GM12892 (cell line): Measurements from ENCODE around the gene UCK2.

Experiments used
- DNase-seq: peaks from one replicate; pipeline ENCODE4 v3.0.0; 2011; ENCODE audit not compliant: insufficient read length
- FAIRE-seq: peaks from 2 replicates; lab custom pipeline; 2011; peaks lifted over from hg19 to GRCh38; lab: Jason Lieb, UNC
- POLR2A ChIP-seq: IDR thresholded peaks from 2 replicates; pipeline ENCODE4 v1.6.1; 2011; ENCODE audit warnings: low read depth, low read length, control low read depth
- POLR2AphosphoS5 ChIP-seq: IDR thresholded peaks from 2 replicates; pipeline ENCODE4 v1.6.1; 2011; ENCODE audit warnings: low read depth, low read length, control low read depth
- TAF1 ChIP-seq: IDR thresholded peaks from 2 replicates; pipeline ENCODE4 v1.6.1; 2011; ENCODE audit warnings: low read depth, mild to moderate bottlenecking, control low read depth, low read length, borderline replicate concordance

UCK2 gene

DNA sequence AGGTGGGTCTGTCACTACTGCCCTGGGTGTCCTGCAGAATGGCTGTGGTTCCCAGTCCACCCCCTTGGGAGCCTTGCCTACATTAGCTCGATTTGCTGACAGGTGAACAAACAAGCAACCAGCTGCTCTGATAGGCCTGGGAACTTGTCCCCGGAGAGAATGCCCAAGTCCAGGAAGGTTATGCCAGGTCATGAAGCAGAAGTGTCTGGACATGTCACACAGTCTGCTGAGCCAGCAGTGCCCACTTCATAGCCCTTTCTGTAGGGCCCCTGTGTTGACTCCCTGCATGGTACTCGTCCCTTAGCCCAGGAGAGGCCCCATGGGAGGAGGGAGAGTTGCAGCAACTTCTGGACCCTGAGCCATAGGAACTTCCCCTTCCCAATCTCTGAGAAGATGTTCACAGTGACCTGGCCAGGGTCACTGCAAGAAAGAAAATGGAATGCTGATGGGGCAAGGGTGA is 31.0 kb downstream of the UCK2 start:
- TF ChIP-seq POLR2AphosphoS5 (no peak), TAF1 (no peak), POLR2A (no peak)
- FAIRE-seq: no peak
- DNase-seq: no peak

DNA sequence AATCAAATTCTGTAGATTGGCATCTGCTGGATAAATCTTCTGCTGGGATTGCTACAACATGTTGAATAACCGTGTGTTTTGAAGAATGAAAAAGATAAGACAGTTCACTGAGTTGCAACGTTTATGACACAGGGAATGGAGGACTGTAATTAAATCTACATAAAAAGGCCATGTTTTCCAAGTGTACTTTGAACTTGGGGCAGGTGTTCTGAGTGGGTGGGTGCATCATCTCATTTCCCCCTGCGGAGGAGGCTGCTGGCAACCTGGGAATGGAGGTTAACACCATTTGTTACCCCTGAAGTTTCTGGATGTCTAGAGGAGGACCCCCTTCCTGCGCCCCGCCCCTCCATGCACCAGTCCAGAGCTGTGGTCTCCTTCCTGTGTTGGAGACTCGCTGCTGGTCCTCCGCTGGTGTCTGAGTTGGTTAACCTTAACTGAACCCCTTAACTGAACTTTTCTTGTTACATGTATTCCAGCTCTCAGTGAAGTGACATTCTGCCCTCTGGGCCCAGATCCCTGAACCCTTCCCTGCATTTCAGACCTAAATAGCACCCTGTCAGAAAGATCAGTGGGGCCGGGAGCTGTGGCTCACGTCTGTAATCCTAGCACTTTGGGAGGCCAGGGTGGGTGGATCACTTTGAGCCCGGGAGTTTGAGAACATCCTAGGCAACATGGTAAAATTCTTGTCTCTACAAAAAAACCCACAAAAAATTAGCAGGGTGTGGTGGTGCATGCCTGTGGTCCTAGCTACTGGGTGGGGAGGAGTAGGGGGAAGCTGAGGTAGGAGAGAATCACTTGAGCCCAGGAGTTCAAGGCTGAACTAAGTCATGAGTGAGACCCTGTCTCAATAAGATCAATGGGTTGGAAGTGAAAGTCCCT is 31.8 kb downstream of the UCK2 start:
- FAIRE-seq (no peak), DNase-seq (no peak)
- TF ChIP-seq TAF1 (no peak), POLR2A (0 out of 2 replicates have a peak, but pooled peaks have one; percentile 24), POLR2AphosphoS5 (no peak)

DNA sequence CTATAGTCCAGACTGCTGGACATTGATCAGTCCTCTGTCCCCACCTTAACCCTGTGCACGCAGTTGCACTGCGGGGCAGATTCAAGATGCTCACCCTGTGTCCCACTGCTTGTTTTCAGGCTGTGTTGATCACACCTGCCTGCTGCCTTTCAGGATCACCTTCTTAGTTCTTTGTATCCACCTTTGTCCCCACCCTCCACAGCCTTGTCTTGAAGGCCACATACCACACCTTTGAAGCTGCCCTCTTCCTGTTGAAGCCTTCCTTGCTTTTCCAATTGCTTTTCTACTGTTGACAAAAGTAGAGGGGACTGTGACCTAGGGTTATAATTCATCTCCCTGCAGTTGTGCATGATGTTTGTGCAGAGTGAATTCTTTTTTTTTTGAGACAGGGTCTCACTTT is 32.7 kb downstream of the UCK2 start:
- TF ChIP-seq POLR2A (no peak), TAF1 (no peak), POLR2AphosphoS5 (no peak)
- DNase-seq: no peak
- FAIRE-seq: no peak

DNA sequence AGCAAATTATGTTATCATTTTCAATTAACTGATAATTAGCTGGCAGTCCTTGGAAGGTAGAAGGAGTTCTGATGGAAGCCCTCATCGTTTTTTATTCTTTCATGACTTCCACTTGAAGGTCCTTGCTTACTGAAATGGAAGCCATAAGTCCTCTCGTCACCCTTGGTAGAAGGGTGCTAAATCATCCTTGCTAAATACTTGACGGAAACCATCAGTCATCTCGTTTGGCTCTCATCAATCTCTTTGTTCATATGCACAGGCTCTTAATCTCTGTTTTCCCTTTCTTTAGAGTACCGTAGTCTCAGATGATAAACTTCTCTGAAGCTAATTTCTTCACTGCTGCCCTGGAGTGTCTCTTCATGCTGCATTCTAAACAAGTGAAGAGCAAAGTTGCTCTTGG is 34.5 kb downstream of the UCK2 start:
- TF ChIP-seq POLR2A (no peak), TAF1 (no peak), POLR2AphosphoS5 (no peak)
- DNase-seq (no peak), FAIRE-seq (no peak)

DNA sequence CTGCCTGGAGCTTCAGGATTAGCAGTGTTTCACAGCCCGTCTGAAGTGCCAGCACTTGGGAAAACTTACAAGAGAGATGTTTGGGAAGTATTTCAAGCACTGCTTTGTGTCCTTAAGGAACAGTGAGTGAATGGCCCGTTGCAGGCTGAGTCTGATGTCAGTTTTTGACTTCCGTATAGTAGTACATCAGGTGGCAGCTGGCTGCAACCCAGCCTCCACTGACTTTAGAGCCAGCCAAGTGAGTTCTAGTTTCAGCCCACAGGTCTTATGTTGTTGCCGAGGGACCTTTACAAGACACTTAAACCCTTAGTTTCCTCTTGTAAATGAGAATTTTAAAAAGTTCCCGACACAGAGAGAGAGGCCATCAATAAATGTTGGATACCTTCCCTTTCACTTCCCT is 35.0 kb downstream of the UCK2 start:
- FAIRE-seq: no peak

DNA sequence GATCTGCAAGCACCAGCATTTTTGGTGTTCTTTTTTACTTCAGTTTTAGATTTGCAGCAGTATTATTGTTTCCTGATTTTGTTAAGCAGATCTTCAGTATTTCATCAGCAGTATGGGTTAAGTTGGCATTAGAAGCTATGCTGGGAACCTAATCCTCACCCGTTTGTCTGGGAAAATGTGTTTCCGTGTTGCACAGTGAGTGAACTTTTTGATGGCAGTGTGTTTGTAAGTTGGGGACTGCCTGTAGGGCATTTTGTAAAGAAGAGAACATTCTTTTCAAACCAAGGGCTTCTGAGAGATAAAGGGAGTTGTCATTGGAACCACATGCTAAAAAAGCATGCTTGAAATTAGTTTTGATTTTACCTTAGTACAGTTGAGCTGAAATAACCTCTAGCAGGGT is 35.9 kb downstream of the UCK2 start:
- no peak for FAIRE-seq
- no peak for DNase-seq
- TF ChIP-seq POLR2AphosphoS5 (no peak), TAF1 (no peak), POLR2A (no peak)

More for the DNA sequence above, 35.0 kb downstream of the UCK2 start:
- no peak for TF ChIP-seq TAF1
- no peak for TF ChIP-seq POLR2AphosphoS5
- TF ChIP-seq POLR2A: no peak
- no peak for DNase-seq

DNA sequence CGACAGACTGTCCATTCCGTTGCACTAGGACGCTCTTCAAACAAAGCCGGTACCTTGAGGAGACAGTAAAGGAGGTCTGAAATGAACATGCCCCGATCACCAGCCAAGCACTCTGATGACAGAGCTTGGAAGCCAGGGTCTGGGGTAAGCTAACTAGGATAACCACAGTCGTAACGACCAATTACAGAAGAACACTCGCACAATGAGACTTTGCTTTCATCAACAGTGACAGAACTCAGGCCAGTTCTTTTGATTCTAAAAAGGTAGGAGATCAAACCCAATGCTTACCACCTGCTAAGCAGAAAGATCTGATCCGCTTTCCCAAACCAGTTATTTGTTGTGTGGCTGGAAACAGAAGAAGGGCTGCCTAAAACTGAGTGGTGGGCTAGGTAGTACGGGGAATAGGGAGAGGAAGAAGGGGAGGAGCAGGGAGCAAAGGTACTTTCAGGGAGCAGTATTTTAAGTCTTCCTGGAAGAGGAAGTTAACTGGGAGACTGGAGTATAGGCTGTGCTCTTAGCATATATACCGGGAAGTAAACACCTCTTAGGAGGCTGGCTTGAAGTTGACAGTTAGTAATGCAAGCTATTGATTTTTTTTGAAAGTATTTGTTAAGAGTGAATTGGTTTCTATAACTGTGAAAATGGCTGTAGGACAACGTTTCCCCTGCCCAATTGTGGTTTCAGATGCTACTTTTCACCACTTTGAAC is 38.4 kb downstream of the UCK2 start:
- FAIRE-seq (no peak), DNase-seq (no peak)
- TF ChIP-seq POLR2AphosphoS5: no peak
- no peak for TF ChIP-seq TAF1
- no peak for TF ChIP-seq POLR2A

DNA sequence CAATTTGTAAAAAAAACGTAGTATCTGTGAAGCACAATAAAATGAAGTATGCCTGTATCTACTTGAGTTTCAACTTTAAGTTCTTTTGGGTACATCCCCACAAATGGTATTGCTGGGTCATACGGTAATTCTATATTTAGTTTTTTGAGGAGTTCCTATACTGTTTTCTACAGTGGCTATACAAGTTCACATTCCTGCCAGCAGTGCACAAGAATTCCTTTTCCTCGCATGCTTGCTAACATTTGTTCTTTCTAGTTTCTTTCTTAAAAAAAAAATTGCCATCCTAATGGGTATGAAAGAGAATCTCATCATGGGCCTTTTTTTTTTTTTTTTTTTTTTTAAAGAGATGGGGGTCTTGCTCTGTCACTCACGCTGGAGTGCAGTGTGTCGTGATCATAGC is 41.9 kb downstream of the UCK2 start:
- TF ChIP-seq POLR2A (no peak), POLR2AphosphoS5 (no peak), TAF1 (no peak)
- FAIRE-seq: no peak
- no peak for DNase-seq

DNA sequence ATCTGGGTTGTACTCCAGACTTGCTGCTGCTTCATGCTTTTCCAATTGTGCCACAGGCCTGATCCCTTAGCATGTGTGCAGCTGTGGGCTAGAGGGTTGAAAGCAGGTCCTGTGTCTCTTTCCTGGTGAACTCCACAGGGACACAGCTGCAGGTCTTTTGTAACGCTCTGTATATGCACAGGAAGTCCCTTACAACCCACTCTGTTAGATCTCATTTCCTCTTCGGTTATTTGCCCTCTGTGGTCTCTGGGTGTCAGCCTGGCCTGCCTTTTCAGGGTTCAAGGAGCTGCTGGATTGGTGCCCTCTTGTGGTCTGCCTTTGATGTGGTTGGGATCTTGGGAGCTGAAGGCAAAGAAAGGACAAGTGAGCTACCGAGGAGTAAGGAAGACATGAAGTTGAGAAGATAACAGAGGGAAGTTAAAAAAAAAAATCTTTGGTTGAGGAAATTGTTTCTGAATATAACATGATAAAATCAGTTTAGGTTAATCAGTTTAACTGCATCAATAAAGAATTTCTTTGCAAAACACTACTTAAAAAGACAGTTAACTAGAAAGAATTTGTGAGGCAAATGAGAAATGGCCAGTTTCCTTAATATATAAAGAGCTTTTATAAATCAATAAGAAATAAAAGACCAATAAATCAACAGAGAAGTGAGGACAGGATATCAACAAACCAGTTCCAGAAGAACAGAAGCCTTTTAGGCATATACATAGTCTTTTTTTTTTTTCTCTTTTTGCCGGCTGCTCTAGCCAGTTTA is 44.1 kb downstream of the UCK2 start:
- peak; percentile 54 for FAIRE-seq

DNA sequence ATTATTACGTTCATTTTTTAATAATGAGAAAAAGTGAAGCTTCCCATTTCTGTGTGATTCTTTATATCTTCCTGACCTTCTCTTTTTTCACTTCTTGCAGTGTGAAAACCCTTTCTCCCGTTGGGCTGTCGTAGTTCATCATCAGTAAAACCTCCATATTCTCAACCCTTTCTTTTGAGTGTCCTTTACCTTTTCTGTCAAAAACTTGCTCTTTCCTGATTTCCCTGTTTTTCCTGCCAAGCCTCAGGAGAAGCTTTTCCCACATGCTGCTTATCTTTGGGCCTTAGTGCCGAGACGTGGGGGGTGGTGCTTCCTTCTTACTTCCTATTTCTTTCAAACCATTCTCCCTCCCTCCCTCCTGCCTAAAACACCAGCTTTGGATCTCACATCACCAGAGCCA is 46.1 kb downstream of the UCK2 start:
- FAIRE-seq: no peak
- no peak for TF ChIP-seq TAF1
- TF ChIP-seq POLR2A: no peak
- TF ChIP-seq POLR2AphosphoS5: no peak
- DNase-seq: no peak

More for the DNA sequence above, 44.1 kb downstream of the UCK2 start:
- no peak for DNase-seq
- no peak for TF ChIP-seq POLR2A
- TF ChIP-seq POLR2AphosphoS5: no peak
- no peak for TF ChIP-seq TAF1

DNA sequence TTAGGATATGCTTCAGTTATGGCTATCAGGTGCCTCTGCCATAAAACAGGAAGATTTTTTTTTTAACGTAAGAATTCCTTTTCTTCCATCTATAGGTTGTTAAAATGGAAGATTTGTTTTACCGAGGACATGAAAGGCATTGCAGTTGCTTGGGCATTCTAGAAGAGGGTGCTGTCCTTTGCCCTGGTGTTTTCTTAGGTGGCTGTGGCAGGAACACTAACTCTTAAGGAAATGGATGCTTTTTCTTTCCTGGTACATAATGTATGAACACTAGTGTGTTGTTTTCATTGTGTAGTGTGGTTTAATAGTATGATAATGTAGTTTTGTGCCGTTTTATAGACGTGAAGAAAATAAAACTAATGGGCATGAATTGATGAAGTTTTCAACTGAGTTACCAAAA is 47.2 kb downstream of the UCK2 start:
- TF ChIP-seq POLR2A (no peak), TAF1 (no peak), POLR2AphosphoS5 (no peak)
- no peak for DNase-seq
- FAIRE-seq: no peak

DNA sequence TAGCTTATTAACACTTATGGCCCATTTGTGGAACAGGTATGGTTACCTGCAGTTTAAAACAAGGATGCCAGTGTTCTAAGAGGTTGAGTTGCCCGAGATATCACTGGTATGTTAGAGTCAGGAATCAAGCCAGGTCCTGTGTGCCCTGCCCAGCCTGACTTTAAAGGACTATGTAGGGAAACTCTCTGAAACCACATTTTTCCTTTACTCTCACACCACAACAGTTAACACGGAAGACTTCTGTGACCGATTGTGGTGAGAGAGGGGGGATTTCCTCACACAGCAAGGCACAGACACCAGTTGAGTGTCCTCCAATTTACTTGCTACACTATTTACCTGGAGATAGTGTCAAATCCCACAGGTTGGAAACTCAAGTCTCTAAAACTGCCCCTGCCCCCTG is 47.8 kb downstream of the UCK2 start:
- no peak for DNase-seq
- TF ChIP-seq TAF1 (no peak), POLR2A (no peak), POLR2AphosphoS5 (no peak)
- FAIRE-seq: peak; percentile 89
